Hematopoietic multipotent progenitor cell (in vitro differentiated cells): ENCODE measurements around the gene TFAP2C. TPM values are rescaled to one million over a fixed set of nuclear protein-coding genes. Genes with fewer than 3 reads are reported as not detected.
"Not testable (repeated sequence)": the region's sequence is repeated elsewhere in the genome, so short reads cannot be mapped to it uniquely, and the experiment has no call there.

Experiments
- DNase-seq, 3 donors: peaks; one replicate each; pipeline ENCODE4 v3.0.0-alpha.2; 2011 to 2015; ENCODE audit warnings: low read depth in 2 of 3, low spot score in 2 of 3
- small RNA-seq: library from RNA; depleted of rRNA; stranded (forward); fragments of <200 nt; gene quantifications from one replicate; pipeline ENCODE3, GENCODE V24; 2012
- total RNA-seq: library from RNA; depleted of rRNA; stranded (reverse); fragments of >200 nt; gene quantifications from one replicate; pipeline ENCODE4 v1.2.3, GENCODE V29; 2012

TFAP2C gene
- total RNA-seq, 1 donor, result under 0.01 TPM

- no peak for DNase-seq
These were observed 8.5 kb downstream of the TFAP2C start for GRCh38 chr20:56637576-56637975.

GRCh38 chr20:56646599-56646998 is 17.5 kb downstream of the TFAP2C start:
- no peak for DNase-seq

- DNase-seq, result no peak
These were observed 24.1 kb downstream of the TFAP2C start for GRCh38 chr20:56653211-56653610.

DNA sequence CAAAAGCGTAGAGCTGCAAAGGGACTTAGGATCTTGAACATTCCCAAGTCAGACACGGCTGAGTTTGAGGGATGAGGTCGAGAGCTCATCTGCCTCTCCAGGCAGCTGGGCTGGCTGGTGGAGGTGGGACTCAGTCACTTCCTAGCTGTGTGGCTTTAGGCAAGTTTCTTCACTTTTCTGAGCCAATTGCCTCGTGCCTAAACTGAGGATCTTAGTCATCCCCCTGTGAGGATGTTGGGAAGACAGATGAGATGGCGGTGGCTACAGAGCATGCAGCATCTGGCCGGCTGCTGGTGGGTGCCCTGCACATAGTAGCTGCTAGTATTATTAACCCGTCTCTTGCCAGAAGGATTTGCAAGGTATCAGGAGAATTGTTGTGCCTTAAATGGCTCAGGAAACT is 27.5 kb downstream of the TFAP2C start:
- no peak for DNase-seq

DNA sequence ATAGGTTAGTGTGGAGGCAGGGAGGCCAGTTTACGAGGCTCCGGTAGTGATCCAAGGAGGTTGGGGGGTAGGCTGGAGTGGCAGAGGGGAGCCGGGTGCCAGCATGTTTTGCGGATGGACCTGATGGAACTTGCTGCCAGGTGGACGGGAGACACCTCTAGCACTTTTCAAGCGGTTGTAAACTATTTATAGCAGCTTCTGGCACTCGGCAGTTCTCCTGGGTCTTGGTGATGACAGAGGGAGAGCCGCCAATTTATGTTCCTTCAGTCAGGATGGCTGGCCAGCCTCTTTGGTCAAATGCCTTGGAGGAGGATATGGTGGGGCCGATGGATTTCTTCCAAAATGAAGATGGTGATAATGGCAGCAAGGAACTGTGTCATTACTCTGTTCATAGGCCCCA is 28.8 kb downstream of the TFAP2C start:
- no peak for DNase-seq

DNA sequence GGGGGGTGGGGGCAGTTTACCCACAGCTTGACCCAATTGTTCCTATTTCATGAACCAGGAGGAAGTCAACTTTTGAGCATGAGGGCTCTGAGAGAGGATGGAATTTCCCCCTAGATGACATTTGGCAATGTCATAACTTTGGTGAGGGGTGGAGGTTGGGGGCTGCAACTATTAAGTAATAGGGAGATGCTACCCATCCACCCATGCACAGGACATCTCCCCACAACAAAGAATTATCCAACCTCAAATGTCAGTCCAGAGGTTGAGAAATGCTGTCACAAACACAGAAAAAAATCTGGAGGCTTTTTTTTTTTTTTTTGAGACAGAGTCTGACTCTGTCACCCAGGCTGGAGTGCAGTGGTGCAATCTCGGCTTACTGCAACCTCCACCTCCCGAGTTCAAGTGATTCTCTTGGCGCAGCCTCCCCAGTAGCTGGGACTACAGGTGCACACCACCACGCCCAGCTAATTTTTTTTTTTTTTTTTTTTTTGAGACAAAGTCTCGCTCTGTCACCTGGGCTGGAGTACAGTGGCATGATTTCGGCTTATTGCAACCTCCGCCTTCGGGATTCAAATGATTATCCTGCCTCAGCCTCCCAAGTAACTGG is 29.3 kb downstream of the TFAP2C start:
- not testable (repeated sequence) for DNase-seq

GRCh38 chr20:56663660-56664059 is 34.6 kb downstream of the TFAP2C start:
- DNase-seq, result no peak

- DNase-seq, result no peak
These were observed 35.7 kb downstream of the TFAP2C start for GRCh38 chr20:56664796-56665195.

DNA sequence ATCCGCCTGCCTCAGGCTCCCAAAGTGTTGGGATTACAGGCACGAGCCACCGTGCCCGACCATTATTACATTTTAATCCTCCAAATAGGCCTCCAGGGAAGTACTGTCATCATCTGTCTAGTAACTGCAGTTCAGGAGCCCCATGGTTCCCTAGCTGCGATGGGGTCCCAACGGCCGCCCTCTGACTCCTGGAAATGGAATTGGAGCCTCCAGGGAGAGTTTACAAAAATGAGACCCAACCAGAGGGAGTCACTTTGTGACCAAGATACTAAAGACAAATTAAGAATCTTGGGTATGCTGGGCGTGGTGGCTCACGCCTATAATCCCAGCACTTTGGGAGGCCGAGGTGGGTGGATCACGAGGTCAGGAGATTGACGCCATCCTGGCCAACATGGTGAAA is 36.7 kb downstream of the TFAP2C start:
- no peak for DNase-seq

DNA sequence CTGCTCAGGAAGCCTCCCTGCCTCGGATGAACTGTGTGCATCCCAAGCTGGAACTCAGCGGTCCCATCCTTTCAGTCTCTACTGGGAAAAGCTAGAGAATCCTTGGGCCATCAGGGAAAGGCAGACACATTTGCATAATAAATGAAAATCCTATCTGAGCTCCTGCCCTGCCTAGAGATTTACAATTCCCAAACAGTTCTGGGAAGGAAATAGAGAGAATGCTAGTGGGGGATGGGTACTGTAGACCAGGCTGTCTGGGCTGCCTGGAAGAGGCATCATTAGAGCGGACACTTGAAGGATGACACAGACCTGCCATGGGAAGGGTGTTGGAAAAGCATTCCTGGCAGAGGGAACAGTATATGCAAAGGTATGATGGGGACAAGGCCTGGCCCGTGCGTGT is 44.3 kb downstream of the TFAP2C start:
- DNase-seq, result no peak

- no peak for DNase-seq
These were observed 46.9 kb downstream of the TFAP2C start for GRCh38 chr20:56676001-56676400.

DNA sequence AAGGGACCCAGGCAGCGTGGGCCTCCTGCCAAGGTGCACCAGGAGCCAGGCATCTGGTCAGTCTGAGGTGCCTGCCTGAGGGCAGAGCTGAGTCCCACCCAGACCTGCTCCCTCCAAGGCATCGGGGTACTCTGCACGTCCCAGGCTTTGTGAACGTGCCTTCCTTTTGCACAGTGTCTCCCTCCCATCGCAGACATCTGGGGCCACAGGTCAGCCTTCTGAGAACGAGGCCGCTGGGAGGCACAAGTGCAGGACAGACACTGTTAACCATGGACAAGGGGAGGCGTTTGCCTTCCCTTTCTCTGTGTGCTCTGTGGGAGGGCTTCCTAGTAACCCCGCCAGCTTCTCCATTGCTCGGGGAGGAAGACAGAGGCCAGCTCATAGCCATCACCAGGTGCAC is 47.6 kb downstream of the TFAP2C start:
- DNase-seq, result no peak

DNA sequence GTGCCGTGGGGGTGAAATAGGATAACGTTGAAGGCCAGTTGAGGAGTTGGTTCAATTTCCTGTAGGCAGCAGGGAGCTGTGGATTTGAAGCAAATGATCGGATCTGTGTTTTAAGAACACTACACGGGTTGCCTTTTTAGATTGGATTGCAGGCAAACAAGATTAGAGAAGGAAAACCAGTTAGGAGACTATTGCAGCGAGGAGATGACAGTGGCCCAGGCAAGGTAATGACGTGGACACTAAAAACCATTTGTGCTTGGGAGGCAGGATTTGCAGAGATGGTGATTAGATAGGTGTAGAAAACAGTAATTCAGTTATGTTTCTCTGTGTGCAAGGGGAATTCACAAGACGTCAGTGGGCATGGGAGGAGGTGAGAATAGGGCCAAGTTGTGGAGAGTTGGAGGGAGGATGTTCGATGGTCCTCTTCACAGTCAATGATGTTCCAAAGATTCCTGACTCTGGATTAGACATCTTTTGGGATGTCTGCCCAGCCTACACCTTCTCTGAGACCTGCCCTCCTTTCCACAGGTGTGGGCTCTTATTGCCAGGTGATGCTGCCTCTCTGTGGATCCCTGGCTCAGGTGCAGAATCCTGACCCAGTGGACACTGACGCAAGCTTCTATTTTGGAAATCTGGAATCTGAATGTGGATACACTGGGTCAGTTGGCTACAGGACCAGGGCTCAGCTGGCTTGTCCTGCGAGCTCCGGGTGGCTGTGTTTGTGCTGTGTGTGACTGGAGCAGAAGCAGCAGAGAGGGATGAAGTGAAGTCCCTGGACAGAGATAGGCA is 54.2 kb downstream of the TFAP2C start:
- no peak for DNase-seq

- DNase-seq, result no peak
These were observed 56.8 kb downstream of the TFAP2C start for GRCh38 chr20:56685879-56686278.

- DNase-seq, result no peak
These were observed 58.0 kb downstream of the TFAP2C start for GRCh38 chr20:56687061-56687460.

- DNase-seq, result no peak
These were observed 59.0 kb downstream of the TFAP2C start for GRCh38 chr20:56688106-56688505.

Small RNA genes lying within 50 kb of the gene (small RNA-seq; reads per million reads assigned to genes)
- gene RN7SL170P (not detected), gene RNU6-1146P (not detected)

Other genes with a start within 250 kb of the TFAP2C start
- 1.6 TPM for gene AURKA, start 237.1 kb upstream of the TFAP2C start, total RNA-seq
- gene CSTF1, start 236.7 kb upstream of the TFAP2C start, total RNA-seq, result 43.1 TPM
- 4.0 TPM for gene CASS4, start 217.0 kb upstream of the TFAP2C start, total RNA-seq
- gene RTF2, start 160.7 kb upstream of the TFAP2C start, total RNA-seq, result 60.1 TPM
- 0.54 TPM for gene FAM209A, start 104.6 kb upstream of the TFAP2C start, total RNA-seq
- not detected for gene FAM209B, start 96.1 kb upstream of the TFAP2C start, total RNA-seq